ENCODE results near the gene MUC5AC. TPM values are rescaled to one million over a fixed set of nuclear protein-coding genes. Genes with fewer than 3 reads are reported as not detected.
"Not testable (repeated sequence)": the region's sequence is repeated elsewhere in the genome, so short reads cannot be mapped to it uniquely, and the experiment has no call there.

Gene MUC5AC
- total RNA-seq, 1 donor from 2014 or later, result under 0.01 TPM

DNA sequence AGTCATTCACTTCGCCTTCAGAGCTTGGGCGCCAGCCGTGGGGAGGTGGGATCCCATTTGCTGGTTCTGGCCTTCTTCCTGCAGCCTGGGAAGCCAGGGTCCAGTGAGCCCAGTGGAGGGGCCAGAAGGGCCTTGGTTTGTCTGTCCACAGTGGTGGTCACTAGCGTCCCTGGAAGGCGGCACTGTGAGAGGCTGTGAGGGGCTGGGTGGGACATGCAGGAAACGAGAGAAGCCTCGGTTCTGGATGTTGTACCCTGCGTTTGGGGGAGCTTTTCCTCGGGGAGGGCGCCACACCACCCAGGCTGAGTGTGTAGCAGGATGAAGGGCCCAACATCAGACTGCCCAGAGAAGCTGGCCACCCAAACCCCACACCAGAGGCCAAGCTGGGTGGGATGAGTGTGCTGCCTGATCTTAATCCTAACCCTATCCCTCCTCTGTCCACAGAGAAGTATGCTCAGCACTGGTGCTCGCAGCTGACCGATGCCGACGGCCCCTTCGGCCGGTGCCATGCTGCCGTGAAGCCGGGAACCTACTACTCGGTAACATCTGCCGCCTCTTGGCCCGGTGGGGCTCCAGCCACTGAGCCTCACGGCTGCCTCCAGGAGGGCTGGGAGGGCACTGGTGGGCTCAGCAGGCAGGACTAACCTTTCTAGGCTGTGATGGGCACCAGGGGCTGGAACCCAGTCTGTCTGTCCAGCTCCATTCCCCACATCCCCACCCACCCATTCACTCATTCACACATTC is 14.4 kb downstream of the MUC5AC start:
- H3K9ac ChIP-seq (ENCODE audit: low read depth in 1 of 3, low read length in 3 of 3), result no peak overlapping the region
- no peaks in the 10 kb centered on the region for H3K36me3 ChIP-seq (ENCODE audit: control insufficient read depth in 3 of 3, insufficient read depth in 3 of 3, low read length in 3 of 3)
- peaks cover 3 to 12% (median 10%) of the 10 kb centered on the region in 3 donors for H3K27me3 ChIP-seq (ENCODE audit: control insufficient read depth in 3 of 3, insufficient read depth in 3 of 3, low read length in 3 of 3)
- H3K27ac ChIP-seq (ENCODE audit: low read depth, low read length), result no peak overlapping the region
- H3K9me3 ChIP-seq (ENCODE audit: control insufficient read depth in 3 of 3, low read length in 3 of 3), result no peaks in the 10 kb centered on the region
- no peaks in the 10 kb centered on the region for H3K4me1 ChIP-seq (ENCODE audit: control insufficient read depth in 3 of 3, insufficient read depth in 3 of 3, low read length in 3 of 3)
- no peak overlapping the region for H3K4me3 ChIP-seq (ENCODE audit: low read length in 3 of 3)

DNA sequence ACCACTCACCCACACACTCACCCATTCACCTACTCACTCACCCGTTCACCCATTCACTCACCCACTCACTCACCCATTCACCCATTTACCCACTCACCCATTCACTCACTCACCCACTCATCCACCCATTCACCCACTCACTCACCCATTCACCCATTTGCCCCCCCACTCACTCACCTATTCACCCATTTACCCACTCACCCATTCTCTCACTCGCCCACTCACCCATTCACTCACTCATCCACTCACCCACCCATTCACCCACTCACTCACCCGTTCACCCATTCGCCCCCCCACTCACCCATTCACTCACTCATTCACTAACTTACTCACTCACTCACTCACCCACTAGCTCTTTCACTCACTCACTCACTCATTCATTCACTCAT is 15.0 kb downstream of the MUC5AC start:
- no peaks in the 10 kb centered on the region for H3K9me3 ChIP-seq (ENCODE audit: control insufficient read depth in 3 of 3, low read length in 3 of 3)
- no peak overlapping the region for H3K9ac ChIP-seq (ENCODE audit: low read depth in 1 of 3, low read length in 3 of 3)
- peaks cover 0 to 9% (median 5%) of the 10 kb centered on the region in 3 donors for H3K27me3 ChIP-seq (ENCODE audit: control insufficient read depth in 3 of 3, insufficient read depth in 3 of 3, low read length in 3 of 3)
- no peaks in the 10 kb centered on the region for H3K36me3 ChIP-seq (ENCODE audit: control insufficient read depth in 3 of 3, insufficient read depth in 3 of 3, low read length in 3 of 3)
- no peak overlapping the region for H3K4me3 ChIP-seq (ENCODE audit: low read length in 3 of 3)
- H3K27ac ChIP-seq (ENCODE audit: low read depth, low read length), result no peak overlapping the region
- H3K4me1 ChIP-seq (ENCODE audit: control insufficient read depth in 3 of 3, insufficient read depth in 3 of 3, low read length in 3 of 3), result no peaks in the 10 kb centered on the region

DNA sequence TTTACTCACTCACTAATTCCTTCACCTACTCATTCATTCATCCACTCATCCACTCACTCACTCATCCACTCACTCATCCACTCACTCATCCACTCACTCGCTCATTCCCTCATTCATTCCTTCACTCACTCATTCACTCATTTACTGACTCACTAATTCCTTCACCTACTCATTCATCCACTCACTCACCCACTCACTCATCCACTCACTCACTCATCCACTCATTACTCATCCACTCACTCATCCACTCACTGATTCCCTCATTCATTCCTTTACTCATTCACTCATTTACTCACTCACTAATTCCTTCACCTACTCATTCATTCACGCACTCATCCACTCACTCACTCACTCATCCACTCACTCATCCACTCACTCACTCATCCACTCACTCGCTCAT is 15.6 kb downstream of the MUC5AC start:
- not testable (repeated sequence) for H3K4me1 ChIP-seq (ENCODE audit: control insufficient read depth in 3 of 3, insufficient read depth in 3 of 3, low read length in 3 of 3); H3K27ac ChIP-seq (ENCODE audit: low read depth, low read length); H3K9me3 ChIP-seq (ENCODE audit: control insufficient read depth in 3 of 3, low read length in 3 of 3); H3K4me3 ChIP-seq (ENCODE audit: low read length in 3 of 3); H3K36me3 ChIP-seq (ENCODE audit: control insufficient read depth in 3 of 3, insufficient read depth in 3 of 3, low read length in 3 of 3); H3K9ac ChIP-seq (ENCODE audit: low read depth in 1 of 3, low read length in 3 of 3); H3K27me3 ChIP-seq (ENCODE audit: control insufficient read depth in 3 of 3, insufficient read depth in 3 of 3, low read length in 3 of 3)

DNA sequence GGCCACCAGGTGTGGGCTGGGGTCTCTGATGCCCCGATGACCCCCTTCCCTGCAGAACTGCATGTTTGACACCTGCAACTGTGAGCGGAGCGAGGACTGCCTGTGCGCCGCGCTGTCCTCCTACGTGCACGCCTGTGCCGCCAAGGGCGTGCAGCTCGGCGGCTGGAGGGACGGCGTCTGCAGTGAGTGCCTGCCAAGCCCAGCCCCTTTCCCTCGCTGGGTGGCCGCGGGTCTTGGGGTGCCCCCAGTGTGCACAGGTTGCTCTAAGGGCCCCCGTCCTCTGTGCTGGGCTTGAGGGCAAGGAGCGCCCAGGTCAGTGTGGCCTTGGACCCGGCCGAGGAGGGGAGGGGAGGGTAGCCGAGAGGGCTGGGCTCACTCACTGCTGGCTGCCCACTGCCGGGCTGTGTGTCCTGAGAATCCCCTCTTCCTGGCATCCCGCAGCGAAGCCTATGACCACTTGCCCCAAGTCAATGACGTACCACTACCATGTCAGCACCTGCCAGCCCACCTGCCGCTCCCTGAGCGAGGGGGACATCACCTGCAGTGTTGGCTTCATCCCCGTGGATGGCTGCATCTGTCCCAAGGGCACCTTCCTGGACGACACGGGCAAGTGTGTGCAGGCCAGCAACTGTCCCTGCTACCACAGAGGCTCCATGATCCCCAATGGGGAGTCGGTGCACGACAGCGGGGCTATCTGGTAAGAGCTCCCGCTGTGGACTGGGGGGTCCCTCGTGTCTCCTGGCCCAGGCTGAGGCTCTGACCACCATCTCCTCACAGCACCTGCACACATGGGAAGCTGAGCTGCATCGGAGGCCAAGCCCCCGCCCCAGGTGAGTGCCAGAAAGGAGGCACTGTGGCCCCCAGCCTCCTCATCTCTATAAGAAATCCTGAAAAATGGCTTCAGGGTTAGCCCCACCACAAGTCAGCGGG is 17.0 kb downstream of the MUC5AC start:
- H3K9me3 ChIP-seq (ENCODE audit: control insufficient read depth in 3 of 3, low read length in 3 of 3), result no peaks in the 10 kb centered on the region
- no peak overlapping the region for H3K9ac ChIP-seq (ENCODE audit: low read depth in 1 of 3, low read length in 3 of 3)
- peaks cover 0 to 13% (median 5%) of the 10 kb centered on the region in 3 donors for H3K27me3 ChIP-seq (ENCODE audit: control insufficient read depth in 3 of 3, insufficient read depth in 3 of 3, low read length in 3 of 3)
- H3K4me1 ChIP-seq (ENCODE audit: control insufficient read depth in 3 of 3, insufficient read depth in 3 of 3, low read length in 3 of 3), result no peaks in the 10 kb centered on the region
- no peaks in the 10 kb centered on the region for H3K36me3 ChIP-seq (ENCODE audit: control insufficient read depth in 3 of 3, insufficient read depth in 3 of 3, low read length in 3 of 3)
- no peak overlapping the region for H3K4me3 ChIP-seq (ENCODE audit: low read length in 3 of 3)
- H3K27ac ChIP-seq (ENCODE audit: low read depth, low read length), result no peak overlapping the region

DNA sequence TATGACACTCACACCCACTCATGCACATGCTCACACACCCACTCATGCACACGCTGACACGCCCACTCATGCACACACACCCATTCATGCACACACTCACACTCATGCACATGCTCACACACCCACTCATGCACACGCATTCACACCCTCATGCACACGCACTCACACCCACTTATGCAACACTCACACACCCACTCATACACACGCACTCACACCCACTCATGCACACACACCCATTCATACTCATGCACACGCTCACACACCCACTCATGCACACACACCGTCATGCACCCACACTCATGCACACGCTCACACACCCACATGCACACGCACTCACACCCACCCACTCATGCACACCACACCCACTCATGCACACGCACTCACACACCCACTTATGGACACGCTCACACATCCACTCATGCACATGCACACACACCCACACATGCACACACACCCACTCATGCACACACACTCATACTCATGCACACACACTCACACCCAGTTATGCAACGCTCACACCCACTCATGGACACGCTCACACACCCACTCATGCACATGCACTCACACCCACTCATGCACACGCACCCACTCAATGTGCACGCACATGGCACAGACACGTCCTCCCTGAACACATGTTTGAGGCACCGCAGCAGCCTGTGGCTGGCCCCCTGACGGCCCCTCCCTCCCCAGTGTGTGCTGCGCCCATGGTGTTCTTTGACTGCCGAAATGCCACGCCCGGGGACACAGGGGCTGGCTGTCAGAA is 17.9 kb downstream of the MUC5AC start:
- Histone ChIP-seq H3K9me3 (ENCODE audit: control insufficient read depth in 3 of 3, low read length in 3 of 3) (no peaks in the 10 kb centered on the region), H3K27ac (ENCODE audit: low read depth, low read length) (no peak overlapping the region), H3K9ac (ENCODE audit: low read depth in 1 of 3, low read length in 3 of 3) (no peak overlapping the region), H3K4me3 (ENCODE audit: low read length in 3 of 3) (no peak overlapping the region), H3K4me1 (ENCODE audit: control insufficient read depth in 3 of 3, insufficient read depth in 3 of 3, low read length in 3 of 3) (no peaks in the 10 kb centered on the region), H3K36me3 (ENCODE audit: control insufficient read depth in 3 of 3, insufficient read depth in 3 of 3, low read length in 3 of 3) (no peaks in the 10 kb centered on the region), H3K27me3 (ENCODE audit: control insufficient read depth in 3 of 3, insufficient read depth in 3 of 3, low read length in 3 of 3) (peaks cover 0 to 16% (median 12%) of the 10 kb centered on the region in 3 donors)

DNA sequence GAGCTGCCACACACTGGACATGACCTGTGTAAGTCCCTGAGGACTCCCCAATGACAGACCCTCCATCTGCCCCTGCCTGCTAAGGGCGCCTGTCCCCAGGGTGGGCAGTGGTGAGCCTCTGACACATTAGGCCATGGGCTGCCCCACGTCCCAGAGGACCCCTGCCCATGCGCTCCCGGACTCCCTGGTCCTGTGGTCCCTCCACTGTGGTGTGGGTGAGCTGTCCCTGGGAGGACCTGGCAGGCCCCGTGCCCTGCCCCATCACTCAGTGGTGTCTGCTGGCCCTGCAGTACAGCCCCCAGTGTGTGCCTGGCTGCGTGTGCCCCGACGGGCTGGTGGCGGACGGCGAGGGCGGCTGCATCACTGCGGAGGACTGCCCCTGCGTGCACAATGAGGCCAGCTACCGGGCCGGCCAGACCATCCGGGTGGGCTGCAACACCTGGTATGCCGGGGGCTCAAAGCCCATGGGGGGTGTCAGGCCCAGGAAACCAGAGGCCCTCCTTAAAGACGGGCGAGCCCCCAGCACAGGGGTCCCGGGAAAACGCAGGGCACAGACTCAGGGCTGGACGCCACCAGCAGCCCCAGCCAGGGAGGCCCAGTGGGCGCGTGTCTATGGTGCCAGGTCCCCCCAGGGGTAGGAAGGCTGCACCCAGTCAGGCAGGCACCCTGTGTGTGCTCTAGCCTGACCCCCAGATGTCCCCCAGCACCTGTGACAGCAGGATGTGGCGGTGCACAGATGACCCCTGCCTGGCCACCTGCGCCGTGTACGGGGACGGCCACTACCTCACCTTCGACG is 18.7 kb downstream of the MUC5AC start:
- Histone ChIP-seq H3K27me3 (ENCODE audit: control insufficient read depth in 3 of 3, insufficient read depth in 3 of 3, low read length in 3 of 3) (peaks cover 0 to 20% (median 12%) of the 10 kb centered on the region in 3 donors), H3K4me3 (ENCODE audit: low read length in 3 of 3) (no peak overlapping the region), H3K9ac (ENCODE audit: low read depth in 1 of 3, low read length in 3 of 3) (no peak overlapping the region), H3K4me1 (ENCODE audit: control insufficient read depth in 3 of 3, insufficient read depth in 3 of 3, low read length in 3 of 3) (no peaks in the 10 kb centered on the region), H3K27ac (ENCODE audit: low read depth, low read length) (no peak overlapping the region), H3K36me3 (ENCODE audit: control insufficient read depth in 3 of 3, insufficient read depth in 3 of 3, low read length in 3 of 3) (no peaks in the 10 kb centered on the region), H3K9me3 (ENCODE audit: control insufficient read depth in 3 of 3, low read length in 3 of 3) (no peaks in the 10 kb centered on the region)

DNA sequence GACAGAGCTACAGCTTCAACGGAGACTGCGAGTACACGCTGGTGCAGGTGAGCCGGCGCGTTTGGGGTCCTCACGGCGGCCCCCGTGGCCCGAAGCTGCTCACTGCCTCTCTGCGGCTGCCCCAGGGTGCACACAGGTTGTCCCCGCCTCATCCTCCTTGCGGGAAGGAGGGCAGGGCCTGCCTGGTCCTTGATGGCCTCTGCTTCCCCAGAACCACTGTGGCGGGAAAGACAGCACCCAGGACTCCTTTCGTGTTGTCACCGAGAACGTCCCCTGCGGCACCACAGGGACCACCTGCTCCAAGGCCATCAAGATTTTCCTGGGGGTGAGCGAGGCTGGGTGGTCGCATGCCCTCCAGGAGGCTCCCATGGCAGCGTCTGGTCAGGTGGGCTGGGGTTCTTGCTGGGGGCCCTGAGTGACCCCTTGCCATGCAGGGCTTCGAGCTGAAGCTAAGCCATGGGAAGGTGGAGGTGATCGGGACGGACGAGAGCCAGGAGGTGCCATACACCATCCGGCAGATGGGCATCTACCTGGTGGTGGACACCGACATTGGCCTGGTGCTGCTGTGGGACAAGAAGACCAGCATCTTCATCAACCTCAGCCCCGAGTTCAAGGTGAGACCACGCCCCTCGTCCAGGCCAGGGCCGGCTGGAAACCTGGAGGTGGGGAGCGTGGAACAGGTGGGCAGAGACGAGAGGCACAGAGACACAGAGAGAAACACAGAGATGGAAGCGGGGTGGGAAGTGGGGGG is 19.4 kb downstream of the MUC5AC start:
- H3K9ac ChIP-seq (ENCODE audit: low read depth in 1 of 3, low read length in 3 of 3), result no peak overlapping the region
- no peaks in the 10 kb centered on the region for H3K9me3 ChIP-seq (ENCODE audit: control insufficient read depth in 3 of 3, low read length in 3 of 3)
- H3K36me3 ChIP-seq (ENCODE audit: control insufficient read depth in 3 of 3, insufficient read depth in 3 of 3, low read length in 3 of 3), result no peaks in the 10 kb centered on the region
- peaks cover 0 to 20% (median 12%) of the 10 kb centered on the region in 3 donors for H3K27me3 ChIP-seq (ENCODE audit: control insufficient read depth in 3 of 3, insufficient read depth in 3 of 3, low read length in 3 of 3)
- H3K4me3 ChIP-seq (ENCODE audit: low read length in 3 of 3), result no peak overlapping the region
- H3K27ac ChIP-seq (ENCODE audit: low read depth, low read length), result no peak overlapping the region
- H3K4me1 ChIP-seq (ENCODE audit: control insufficient read depth in 3 of 3, insufficient read depth in 3 of 3, low read length in 3 of 3), result no peaks in the 10 kb centered on the region

DNA sequence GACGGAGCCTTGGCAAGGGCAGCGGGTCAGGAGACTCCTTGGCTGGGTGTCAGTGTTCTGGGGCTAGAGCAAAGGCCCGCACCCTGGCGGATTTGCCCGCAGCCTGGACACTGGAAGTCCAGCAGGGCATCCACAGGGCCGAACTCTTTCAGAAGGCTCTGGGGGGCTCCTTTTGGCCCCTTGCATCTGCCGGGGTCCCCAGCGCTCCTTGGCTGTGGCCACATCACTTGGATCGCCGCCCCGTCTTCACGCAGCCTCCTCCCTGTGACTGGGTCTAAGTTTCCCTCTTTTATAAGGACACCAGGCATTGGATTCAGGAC is 20.0 kb downstream of the MUC5AC start:
- H3K36me3 ChIP-seq (ENCODE audit: control insufficient read depth in 3 of 3, insufficient read depth in 3 of 3, low read length in 3 of 3), result no peaks in the 10 kb centered on the region
- no peak overlapping the region for H3K27ac ChIP-seq (ENCODE audit: low read depth, low read length)
- H3K27me3 ChIP-seq (ENCODE audit: control insufficient read depth in 3 of 3, insufficient read depth in 3 of 3, low read length in 3 of 3), result peaks cover 0 to 20% (median 12%) of the 10 kb centered on the region in 3 donors
- no peaks in the 10 kb centered on the region for H3K4me1 ChIP-seq (ENCODE audit: control insufficient read depth in 3 of 3, insufficient read depth in 3 of 3, low read length in 3 of 3)
- no peaks in the 10 kb centered on the region for H3K9me3 ChIP-seq (ENCODE audit: control insufficient read depth in 3 of 3, low read length in 3 of 3)
- H3K4me3 ChIP-seq (ENCODE audit: low read length in 3 of 3), result no peak overlapping the region
- H3K9ac ChIP-seq (ENCODE audit: low read depth in 1 of 3, low read length in 3 of 3), result no peak overlapping the region

Measured in skeletal muscle tissue (tissue), 4 donors.